ENCODE data around the gene ASCC2. TPM values are rescaled to one million over a fixed set of nuclear protein-coding genes. Genes with fewer than 3 reads are reported as not detected.

ASCC2 gene
- total and polyA plus RNA-seq, 7 experiments from 2014 or later: 48.7 to 101 (median 90.5) TPM

DNA sequence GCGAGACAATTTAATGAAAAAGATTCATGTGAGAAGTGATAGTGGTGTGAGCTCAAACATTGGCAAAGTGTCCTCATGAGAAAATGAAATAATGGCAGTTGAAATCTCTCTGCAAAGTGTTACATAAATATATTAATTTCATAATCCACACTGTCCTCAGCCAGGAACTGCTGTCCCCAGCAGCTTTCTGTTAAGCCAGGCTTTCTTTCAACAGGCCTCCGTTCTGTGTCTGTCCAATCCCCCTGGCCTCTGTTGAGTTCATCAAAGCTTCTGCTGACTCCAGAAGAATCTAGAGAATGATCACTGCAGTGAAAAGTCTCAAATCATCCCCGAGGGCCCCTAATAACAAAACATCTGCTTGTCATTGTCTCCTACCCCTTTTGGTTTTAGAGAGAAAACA lies 10.0 kb upstream of the ASCC2 start:
- ChIA-PET POLR2A (no interaction called here), CTCF (no interaction called here)
- H3K36me3 ChIP-seq (ENCODE audit: control insufficient read depth in 2 of 3, insufficient read depth in 3 of 3, low read length in 3 of 3): no peaks in the 10 kb centered on the region
- intact Hi-C loops (cut with micrococcal nuclease): no loop called here
- peaks cover 0 to 8% (median 0%) of the 10 kb centered on the region in 5 donors for H3K36me3 Mint-ChIP-seq
- peaks cover 0 to 2% (median 0%) of the 10 kb centered on the region in 7 donors for H3K4me1 Mint-ChIP-seq
- H3K27me3 ChIP-seq (ENCODE audit: control insufficient read depth in 2 of 2, insufficient read depth in 2 of 2, low read length in 2 of 2): no peaks in the 10 kb centered on the region
- peaks cover 0 to 10% (median 4%) of the 10 kb centered on the region in 11 donors for H3K9me3 Mint-ChIP-seq
- H3K27ac Mint-ChIP-seq: no peak overlapping the region
- no peaks in the 10 kb centered on the region for H3K4me1 ChIP-seq (ENCODE audit: control insufficient read depth in 2 of 2, insufficient read depth in 2 of 2, low read length in 2 of 2)
- no peak for DNase-seq
- no peak overlapping the region for H3K27ac ChIP-seq (ENCODE audit: low read depth, low read length)
- no peak overlapping the region for H3K4me3 Mint-ChIP-seq
- peaks cover 0 to 2% (median 0%) of the 10 kb centered on the region in 5 donors for H3K27me3 Mint-ChIP-seq
- ATAC-seq: no peak
- H3K4me3 ChIP-seq (ENCODE audit: low read length): no peak overlapping the region
- peaks cover 0 to 3% (median 0%) of the 10 kb centered on the region in 3 experiments for H3K9me3 ChIP-seq (ENCODE audit: control insufficient read depth in 2 of 3, low read length in 3 of 3)

DNA sequence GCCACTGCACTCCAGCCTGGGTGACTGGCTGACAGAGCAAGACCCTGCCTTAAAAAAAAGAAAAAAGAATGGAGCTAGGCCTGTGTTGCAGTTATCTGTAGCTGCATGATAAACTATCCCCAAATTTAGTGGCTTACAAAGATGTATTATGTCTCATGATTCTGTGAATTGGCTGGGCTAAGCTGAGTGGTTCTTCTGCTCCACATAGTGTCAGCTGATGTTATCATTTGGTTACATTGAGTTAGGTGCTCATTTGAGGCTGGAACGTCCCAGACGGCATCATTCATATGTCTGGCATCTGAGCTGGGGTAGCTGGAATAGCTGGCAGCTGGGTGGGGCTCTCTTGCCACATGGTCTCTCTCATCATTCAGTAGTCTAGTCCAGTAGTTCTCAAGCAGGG lies 8.2 kb upstream of the ASCC2 start:
- intact Hi-C loops (cut with micrococcal nuclease): no loop called here
- H3K4me1 ChIP-seq (ENCODE audit: control insufficient read depth in 2 of 2, insufficient read depth in 2 of 2, low read length in 2 of 2): no peaks in the 10 kb centered on the region
- DNase-seq: no peak
- Mint-ChIP-seq H3K4me3 (no peak overlapping the region), H3K36me3 (peaks cover 0 to 8% (median 0%) of the 10 kb centered on the region in 5 donors), H3K4me1 (peaks cover 0 to 2% (median 0%) of the 10 kb centered on the region in 7 donors), H3K27me3 (peaks cover 0 to 2% (median 0%) of the 10 kb centered on the region in 5 donors), H3K9me3 (peaks cover 0 to 10% (median 4%) of the 10 kb centered on the region in 11 donors), H3K27ac (no peak overlapping the region)
- ATAC-seq: no peak
- H3K9me3 ChIP-seq (ENCODE audit: control insufficient read depth in 2 of 3, low read length in 3 of 3): peaks cover 0 to 3% (median 0%) of the 10 kb centered on the region in 3 experiments
- no peaks in the 10 kb centered on the region for H3K27me3 ChIP-seq (ENCODE audit: control insufficient read depth in 2 of 2, insufficient read depth in 2 of 2, low read length in 2 of 2)
- H3K36me3 ChIP-seq (ENCODE audit: control insufficient read depth in 2 of 3, insufficient read depth in 3 of 3, low read length in 3 of 3): no peaks in the 10 kb centered on the region
- CTCF ChIA-PET: no interaction called here
- H3K4me3 ChIP-seq (ENCODE audit: low read length): no peak overlapping the region
- no peak overlapping the region for H3K27ac ChIP-seq (ENCODE audit: low read depth, low read length)
- POLR2A ChIA-PET: interaction anchor here (0.6 kb wide), 1 partner anchor 169 kb away, joined by 3 read pairs; no protein-coding TSS in a partner anchor

DNA sequence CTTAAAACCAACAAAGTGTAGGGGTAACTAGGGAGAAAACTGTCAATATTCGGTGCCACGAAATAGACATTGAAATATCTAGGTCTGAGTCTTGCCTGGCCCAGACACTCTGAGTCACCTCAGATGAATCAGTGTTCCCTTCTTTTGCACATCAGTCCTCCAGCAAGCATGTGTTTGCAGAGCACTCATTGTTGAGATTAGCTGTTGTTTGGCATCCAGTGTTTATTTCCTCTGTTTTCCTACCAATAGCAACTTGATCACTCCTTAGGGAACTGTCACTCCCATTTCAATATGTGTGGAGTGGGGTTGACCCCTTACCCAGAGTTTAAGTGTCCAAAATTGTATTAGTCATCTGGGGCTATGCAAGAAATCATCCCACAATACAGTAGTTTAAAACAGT lies 4.7 kb upstream of the ASCC2 start:
- H3K4me1 Mint-ChIP-seq: peaks cover 7 to 14% (median 12%) of the 10 kb centered on the region in 7 donors
- H3K27ac ChIP-seq (ENCODE audit: low read depth, low read length): no peak overlapping the region
- no peak overlapping the region for H3K27ac Mint-ChIP-seq
- no peak overlapping the region for H3K4me3 Mint-ChIP-seq
- POLR2A ChIA-PET: no interaction called here
- intact Hi-C loops (cut with micrococcal nuclease): no loop called here
- peaks cover 0 to 3% (median 0%) of the 10 kb centered on the region in 3 experiments for H3K9me3 ChIP-seq (ENCODE audit: control insufficient read depth in 2 of 3, low read length in 3 of 3)
- peaks cover 0 to 10% (median 4%) of the 10 kb centered on the region in 11 donors for H3K9me3 Mint-ChIP-seq
- no peaks in the 10 kb centered on the region for H3K27me3 ChIP-seq (ENCODE audit: control insufficient read depth in 2 of 2, insufficient read depth in 2 of 2, low read length in 2 of 2)
- peaks cover 0 to 4% (median 0%) of the 10 kb centered on the region in 5 donors for H3K36me3 Mint-ChIP-seq
- H3K4me3 ChIP-seq (ENCODE audit: low read length): no peak overlapping the region
- H3K36me3 ChIP-seq (ENCODE audit: control insufficient read depth in 2 of 3, insufficient read depth in 3 of 3, low read length in 3 of 3): peaks cover 0 to 3% (median 0%) of the 10 kb centered on the region in 3 experiments
- ATAC-seq (no peak), DNase-seq (no peak)
- peaks cover 6 to 7% of the 10 kb centered on the region in 2 donors for H3K4me1 ChIP-seq (ENCODE audit: control insufficient read depth in 2 of 2, insufficient read depth in 2 of 2, low read length in 2 of 2)
- H3K27me3 Mint-ChIP-seq: no peaks in the 10 kb centered on the region
- CTCF ChIA-PET: no interaction called here

DNA sequence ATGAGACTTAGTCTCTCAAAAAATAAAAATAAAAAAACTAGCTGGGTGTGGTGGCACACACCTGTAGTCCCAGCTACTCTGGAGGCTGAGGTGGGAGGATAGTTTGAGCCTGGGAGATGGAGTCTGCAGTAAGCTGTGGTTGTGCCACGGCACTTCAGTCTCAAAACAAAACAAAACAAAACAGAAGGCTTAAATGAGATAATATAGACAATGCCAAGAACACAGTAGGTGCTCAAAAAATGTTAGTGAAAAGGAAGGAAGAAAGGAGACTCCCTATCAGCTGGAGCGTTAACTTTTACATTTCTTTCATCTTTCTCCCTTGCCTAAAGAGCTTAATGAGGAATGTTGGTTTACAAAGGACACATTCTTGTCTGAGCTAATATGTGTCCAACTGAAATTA lies 4.1 kb upstream of the ASCC2 start:
- Histone ChIP-seq H3K9me3 (ENCODE audit: control insufficient read depth in 2 of 3, low read length in 3 of 3) (peaks cover 0 to 3% (median 0%) of the 10 kb centered on the region in 3 experiments), H3K4me1 (ENCODE audit: control insufficient read depth in 2 of 2, insufficient read depth in 2 of 2, low read length in 2 of 2) (peaks cover 12% of the 10 kb centered on the region in 2 donors), H3K36me3 (ENCODE audit: control insufficient read depth in 2 of 3, insufficient read depth in 3 of 3, low read length in 3 of 3) (peaks cover 0 to 5% (median 0%) of the 10 kb centered on the region in 3 experiments), H3K27me3 (ENCODE audit: control insufficient read depth in 2 of 2, insufficient read depth in 2 of 2, low read length in 2 of 2) (no peaks in the 10 kb centered on the region), H3K4me3 (ENCODE audit: low read length) (no peak overlapping the region), H3K27ac (ENCODE audit: low read depth, low read length) (no peak overlapping the region)
- no peak overlapping the region for H3K27ac Mint-ChIP-seq
- DNase-seq: no peak
- ChIA-PET CTCF (no interaction called here), POLR2A (interaction anchor here (0.6 kb wide), 1 partner anchor 29 kb away, joined by 3 read pairs; no protein-coding TSS in a partner anchor)
- H3K9me3 Mint-ChIP-seq: peaks cover 0 to 10% (median 4%) of the 10 kb centered on the region in 11 donors
- H3K4me3 Mint-ChIP-seq: no peak overlapping the region
- intact Hi-C loops (cut with micrococcal nuclease): no loop called here
- H3K4me1 Mint-ChIP-seq: peaks cover 12 to 19% (median 17%) of the 10 kb centered on the region in 7 donors
- ATAC-seq: no peak
- peaks cover 0 to 6% (median 0%) of the 10 kb centered on the region in 5 donors for H3K36me3 Mint-ChIP-seq
- no peaks in the 10 kb centered on the region for H3K27me3 Mint-ChIP-seq

DNA sequence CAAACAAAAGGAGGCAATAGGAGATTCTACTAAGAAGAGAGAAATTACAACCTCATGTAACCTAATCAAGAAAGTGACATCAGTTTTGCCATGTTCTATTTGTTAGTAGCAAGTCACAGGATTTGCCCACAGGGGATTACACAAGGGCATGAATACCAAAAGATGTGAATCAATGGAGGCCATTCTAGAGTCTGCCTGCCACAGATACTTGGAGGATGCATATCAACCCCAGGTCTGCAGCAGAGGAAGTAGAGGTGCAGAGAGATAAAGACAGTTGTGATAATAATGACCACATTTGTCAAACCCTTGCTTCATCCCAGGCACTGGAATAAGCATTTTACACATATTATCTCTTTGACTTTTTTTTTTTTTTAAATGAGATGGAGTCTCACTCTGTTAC lies 2.4 kb upstream of the ASCC2 start:
- ChIA-PET CTCF (no interaction called here), POLR2A (no interaction called here)
- Mint-ChIP-seq H3K4me3 (no peak overlapping the region), H3K9me3 (peaks cover 0 to 1% (median 0%) of the 10 kb centered on the region in 11 donors), H3K4me1 (peaks cover 25 to 36% (median 32%) of the 10 kb centered on the region in 7 donors), H3K27me3 (no peaks in the 10 kb centered on the region), H3K27ac (no peak overlapping the region), H3K36me3 (peaks cover 0 to 9% (median 6%) of the 10 kb centered on the region in 5 donors)
- peaks cover 12 to 22% of the 10 kb centered on the region in 2 donors for H3K4me1 ChIP-seq (ENCODE audit: control insufficient read depth in 2 of 2, insufficient read depth in 2 of 2, low read length in 2 of 2)
- peaks cover 0 to 5% (median 0%) of the 10 kb centered on the region in 3 experiments for H3K36me3 ChIP-seq (ENCODE audit: control insufficient read depth in 2 of 3, insufficient read depth in 3 of 3, low read length in 3 of 3)
- no peaks in the 10 kb centered on the region for H3K27me3 ChIP-seq (ENCODE audit: control insufficient read depth in 2 of 2, insufficient read depth in 2 of 2, low read length in 2 of 2)
- H3K9me3 ChIP-seq (ENCODE audit: control insufficient read depth in 2 of 3, low read length in 3 of 3): no peaks in the 10 kb centered on the region
- ATAC-seq: no peak
- intact Hi-C loops (cut with micrococcal nuclease): no loop called here
- no peak overlapping the region for H3K4me3 ChIP-seq (ENCODE audit: low read length)
- H3K27ac ChIP-seq (ENCODE audit: low read depth, low read length): no peak overlapping the region
- no peak for DNase-seq

DNA sequence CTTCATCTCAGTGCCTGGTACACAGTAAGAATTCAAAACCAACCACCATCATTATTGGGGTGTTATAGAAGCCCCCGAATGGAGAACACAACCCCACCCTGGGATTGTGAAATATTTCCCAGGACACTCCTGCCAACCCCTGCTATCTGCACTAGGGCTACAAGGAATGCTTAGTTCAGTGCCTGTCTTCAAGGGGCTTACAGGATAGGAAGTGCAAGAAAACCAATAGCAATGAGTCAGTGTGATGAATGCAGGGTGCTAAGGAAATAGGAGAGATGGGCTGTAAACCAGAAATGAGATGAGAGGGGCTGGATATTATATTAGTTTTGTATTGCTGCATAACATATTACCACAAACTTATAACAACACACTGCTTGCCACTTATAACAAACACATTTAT lies 965 bp upstream of the ASCC2 start:
- intact Hi-C loops (cut with micrococcal nuclease): loop anchor here (2.0 to 5.0 kb wide), 2 partner anchors 583 to 586 kb away; partner anchors contain the start of gene MTFP1 (in 1 of the 2)
- Mint-ChIP-seq H3K4me3 (peak overlapping the region; percentile 89 to 99 (median 95)), H3K27me3 (no peaks in the 10 kb centered on the region), H3K4me1 (peaks cover 29 to 47% (median 39%) of the 10 kb centered on the region in 7 donors), H3K9me3 (peaks cover 0 to 1% (median 0%) of the 10 kb centered on the region in 11 donors), H3K36me3 (peaks cover 1 to 12% (median 6%) of the 10 kb centered on the region in 5 donors), H3K27ac (peak overlapping the region; percentile 94 to 99 (median 95))
- CTCF ChIA-PET: no interaction called here
- POLR2A ChIA-PET: interaction anchor here (1.1 to 1.6 kb wide), 2 partner anchors 11 to 235 kb away, joined by 3 to 4 read pairs; no protein-coding TSS in a partner anchor
- ATAC-seq (no peak), DNase-seq (no peak)
- H3K27me3 ChIP-seq (ENCODE audit: control insufficient read depth in 2 of 2, insufficient read depth in 2 of 2, low read length in 2 of 2): no peaks in the 10 kb centered on the region
- peaks cover 0 to 9% (median 0%) of the 10 kb centered on the region in 3 experiments for H3K36me3 ChIP-seq (ENCODE audit: control insufficient read depth in 2 of 3, insufficient read depth in 3 of 3, low read length in 3 of 3)
- peak overlapping the region; percentile 98 for H3K4me3 ChIP-seq (ENCODE audit: low read length)
- H3K4me1 ChIP-seq (ENCODE audit: control insufficient read depth in 2 of 2, insufficient read depth in 2 of 2, low read length in 2 of 2): peaks cover 12 to 22% of the 10 kb centered on the region in 2 donors
- H3K27ac ChIP-seq (ENCODE audit: low read depth, low read length): peak overlapping the region; percentile 79
- H3K9me3 ChIP-seq (ENCODE audit: control insufficient read depth in 2 of 3, low read length in 3 of 3): no peaks in the 10 kb centered on the region

All from naive thymus-derived CD4-positive, alpha-beta T cell (primary cell).